Measurements from ENCODE around the gene NAT10.

- TF ChIP-seq POLR2A (IDR thresholded peaks at IDR 0.05): no peak
- TF ChIP-seq, protein P1, sequence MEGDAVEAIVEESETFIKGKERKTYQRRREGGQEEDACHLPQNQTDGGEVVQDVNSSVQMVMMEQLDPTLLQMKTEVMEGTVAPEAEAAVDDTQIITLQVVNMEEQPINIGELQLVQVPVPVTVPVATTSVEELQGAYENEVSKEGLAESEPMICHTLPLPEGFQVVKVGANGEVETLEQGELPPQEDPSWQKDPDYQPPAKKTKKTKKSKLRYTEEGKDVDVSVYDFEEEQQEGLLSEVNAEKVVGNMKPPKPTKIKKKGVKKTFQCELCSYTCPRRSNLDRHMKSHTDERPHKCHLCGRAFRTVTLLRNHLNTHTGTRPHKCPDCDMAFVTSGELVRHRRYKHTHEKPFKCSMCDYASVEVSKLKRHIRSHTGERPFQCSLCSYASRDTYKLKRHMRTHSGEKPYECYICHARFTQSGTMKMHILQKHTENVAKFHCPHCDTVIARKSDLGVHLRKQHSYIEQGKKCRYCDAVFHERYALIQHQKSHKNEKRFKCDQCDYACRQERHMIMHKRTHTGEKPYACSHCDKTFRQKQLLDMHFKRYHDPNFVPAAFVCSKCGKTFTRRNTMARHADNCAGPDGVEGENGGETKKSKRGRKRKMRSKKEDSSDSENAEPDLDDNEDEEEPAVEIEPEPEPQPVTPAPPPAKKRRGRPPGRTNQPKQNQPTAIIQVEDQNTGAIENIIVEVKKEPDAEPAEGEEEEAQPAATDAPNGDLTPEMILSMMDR (IDR thresholded peaks at IDR 0.05): no peak
- no peak for TF ChIP-seq POLR2AphosphoS5 (IDR thresholded peaks at IDR 0.05)
- TF ChIP-seq EP300 (IDR thresholded peaks at IDR 0.05): no peak
These were observed 29.3 kb downstream of the NAT10 start for GRCh38 chr11:34134765-34135164.

Measured in gastroesophageal sphincter (tissue), 3 donors.